ENCODE results near the gene SP1.

The SP1 gene

DNA sequence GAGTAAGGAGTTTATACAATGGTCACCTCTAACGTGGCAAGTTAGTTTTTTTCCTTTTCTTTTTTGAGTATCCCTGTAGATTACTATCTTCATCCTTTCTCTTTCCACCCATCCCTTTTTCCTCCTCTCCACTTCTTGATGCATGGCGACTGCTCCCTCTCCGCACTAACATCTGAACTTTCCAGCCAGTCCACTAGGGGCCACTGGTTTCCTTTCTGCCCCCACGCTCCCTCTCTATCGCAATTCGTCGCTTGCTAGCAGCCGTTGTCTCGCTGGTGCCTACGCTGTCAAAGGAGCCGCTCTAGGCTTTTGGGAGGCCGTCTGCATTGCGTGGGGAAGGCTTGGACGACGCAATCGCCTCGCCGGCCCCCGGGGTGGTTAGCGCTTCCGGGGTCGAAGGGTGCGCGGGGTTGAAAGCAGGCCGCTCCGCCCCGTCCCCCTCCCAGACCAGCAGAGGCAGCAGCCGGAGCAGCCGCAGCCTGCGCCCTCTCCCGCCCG is 71.7 kb downstream of the SP1 start, which contains the start of gene PCBP2:
Gene PCBP2, plus strand, starts transcription at position 442 of the 498 bp plus-strand sequence. CDS start 2,699 bp downstream, outside the sequence.
- DNase-seq (ENCODE audit: low spot score), result peak; percentile 98

DNA sequence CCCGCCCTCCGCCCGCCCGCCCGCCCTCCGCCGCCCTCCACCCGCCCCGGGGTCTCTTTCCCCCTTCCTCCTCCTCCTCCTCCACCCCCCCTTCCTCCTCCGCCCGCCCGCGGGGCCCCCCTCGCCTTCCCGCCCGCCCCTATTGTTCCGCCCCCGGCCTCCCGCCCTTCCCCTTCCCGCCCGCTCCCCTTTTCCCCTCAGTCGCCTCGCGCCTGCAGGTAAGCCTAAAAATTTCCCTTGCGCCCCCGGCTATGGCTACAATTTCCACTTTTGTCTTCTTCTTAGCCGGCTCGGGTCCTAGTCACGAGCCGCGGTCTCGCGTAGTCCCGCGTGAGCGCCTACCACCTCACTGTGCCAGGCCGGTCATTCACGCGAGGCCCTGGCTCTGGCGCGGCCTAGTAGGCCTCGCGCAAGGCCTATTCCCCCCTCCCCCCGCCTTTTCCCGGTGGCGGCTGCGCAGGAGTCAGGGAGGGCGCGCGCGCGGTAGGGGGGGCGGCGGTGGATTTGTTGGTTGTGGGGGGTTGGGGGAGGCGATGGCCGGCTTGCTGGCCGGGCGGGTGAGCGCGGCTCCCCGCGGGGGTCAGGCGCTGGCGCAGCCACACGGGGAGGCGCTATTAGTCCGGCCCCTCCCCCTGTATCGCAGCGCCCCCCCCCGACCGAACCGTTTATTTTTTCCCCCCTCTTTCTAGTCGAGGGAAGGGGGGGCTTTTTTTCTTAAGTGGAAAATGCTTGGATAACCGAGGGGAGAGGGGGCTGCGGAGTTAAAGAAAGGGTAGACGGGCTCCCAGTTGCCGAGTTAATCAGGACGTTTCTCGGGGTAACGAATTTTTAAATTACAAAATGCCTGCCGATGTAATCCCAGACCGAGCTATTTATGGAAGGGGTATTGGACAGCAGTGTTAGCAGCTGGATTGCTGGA is 72.4 kb downstream of the SP1 start:
- peak; percentile 79 for DNase-seq (ENCODE audit: low spot score)

DNA sequence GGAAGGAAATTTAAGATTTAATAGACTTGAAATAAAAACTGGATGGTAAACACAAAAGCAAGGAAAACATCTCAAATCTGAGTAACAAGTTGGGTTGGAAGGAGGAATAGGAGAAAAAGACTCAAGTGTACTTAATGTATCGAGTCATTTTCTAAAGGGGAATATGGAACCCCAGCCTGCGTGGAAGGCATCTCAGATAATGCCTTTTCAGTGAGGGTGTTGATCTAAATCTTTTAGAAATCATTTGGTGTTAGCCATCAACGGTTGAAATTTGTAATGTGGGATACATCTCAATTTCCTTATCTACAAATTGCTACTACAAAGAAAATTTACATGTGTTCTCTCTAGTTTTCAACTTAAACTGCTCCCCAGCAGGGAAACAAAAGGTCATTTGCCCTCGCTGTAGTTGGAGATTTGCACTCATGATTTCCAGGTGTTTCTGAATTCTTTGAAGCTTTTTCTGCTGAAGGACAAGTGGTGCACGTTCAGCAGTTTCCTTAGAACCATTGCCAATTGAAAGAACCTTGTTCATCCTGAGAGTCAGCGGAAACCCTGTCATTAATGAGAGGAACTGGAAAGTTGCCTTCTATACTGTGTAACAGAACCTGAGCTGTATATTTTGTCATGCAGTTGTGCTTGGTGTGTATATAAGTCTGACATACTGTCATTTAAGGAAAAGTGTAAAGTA is 74.1 kb downstream of the SP1 start:
- no peak for DNase-seq (ENCODE audit: low spot score)

DNA sequence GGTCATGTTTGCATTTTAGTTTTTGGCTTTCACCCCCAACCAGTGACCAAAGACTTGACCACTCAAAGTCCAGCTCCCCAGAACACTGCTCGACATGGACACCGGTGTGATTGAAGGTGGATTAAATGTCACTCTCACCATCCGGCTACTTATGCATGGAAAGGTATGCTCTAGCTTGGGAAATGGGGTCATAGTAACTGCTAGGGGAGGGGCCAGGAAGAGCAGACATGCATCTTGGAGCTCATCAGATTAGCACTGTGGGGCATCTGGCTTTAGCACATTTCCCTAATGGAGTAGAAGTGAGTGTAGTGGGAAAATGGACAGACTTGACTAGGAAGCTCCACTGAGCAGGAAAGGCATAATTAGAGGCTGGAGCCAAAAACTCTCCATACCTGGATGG is 74.7 kb downstream of the SP1 start:
- no peak for DNase-seq (ENCODE audit: low spot score)

DNA sequence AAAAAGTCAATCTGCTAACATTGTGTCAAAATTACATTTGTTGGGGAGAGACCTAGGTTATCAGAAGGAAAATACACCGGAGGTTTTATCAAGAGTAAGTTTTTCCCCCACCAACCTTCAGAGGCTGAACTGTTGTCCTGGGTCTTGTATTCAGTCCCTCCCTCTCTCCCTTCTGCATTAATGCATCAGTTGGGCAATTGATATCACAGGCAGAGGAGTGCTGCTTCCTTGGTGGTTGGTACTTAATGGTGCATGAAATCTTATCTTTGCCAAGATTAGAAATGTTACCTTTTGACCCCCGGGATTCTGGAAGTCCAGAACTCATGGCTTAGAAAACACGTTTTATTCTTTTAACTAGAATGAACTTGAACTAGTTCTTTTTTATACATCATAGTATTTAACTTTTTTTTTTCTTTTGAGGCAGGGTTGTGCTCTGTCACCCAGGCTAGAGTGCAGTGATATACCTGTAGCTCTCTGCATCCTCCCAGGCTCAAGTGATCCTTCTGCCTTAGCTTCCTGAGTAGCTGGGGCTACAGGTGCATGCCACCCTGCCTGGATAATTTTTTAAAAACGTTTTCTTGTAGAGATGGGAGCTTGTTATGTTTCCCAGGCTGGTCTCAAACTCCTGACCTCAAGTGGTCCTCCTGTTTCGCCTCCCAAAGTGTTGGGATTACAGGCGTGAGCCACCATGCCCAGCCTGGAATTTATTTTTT is 76.8 kb downstream of the SP1 start:
- no peak for DNase-seq (ENCODE audit: low spot score)

DNA sequence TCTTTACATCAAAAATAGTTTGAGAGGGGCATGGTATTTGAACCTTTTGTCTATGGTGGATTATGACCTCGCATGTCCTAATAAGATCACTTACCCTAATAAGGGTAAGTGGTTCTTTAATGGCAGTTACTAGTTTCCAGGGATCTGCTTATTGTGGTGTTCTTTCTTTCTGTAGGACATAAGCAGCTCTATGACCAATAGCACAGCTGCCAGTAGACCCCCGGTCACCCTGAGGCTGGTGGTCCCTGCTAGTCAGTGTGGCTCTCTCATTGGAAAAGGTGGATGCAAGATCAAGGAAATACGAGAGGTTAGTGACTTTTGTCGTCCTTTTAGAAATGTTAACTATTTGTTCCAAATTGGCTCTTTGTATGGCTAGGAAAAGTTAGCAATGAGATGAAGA is 79.1 kb downstream of the SP1 start:
- no peak for DNase-seq (ENCODE audit: low spot score)

DNA sequence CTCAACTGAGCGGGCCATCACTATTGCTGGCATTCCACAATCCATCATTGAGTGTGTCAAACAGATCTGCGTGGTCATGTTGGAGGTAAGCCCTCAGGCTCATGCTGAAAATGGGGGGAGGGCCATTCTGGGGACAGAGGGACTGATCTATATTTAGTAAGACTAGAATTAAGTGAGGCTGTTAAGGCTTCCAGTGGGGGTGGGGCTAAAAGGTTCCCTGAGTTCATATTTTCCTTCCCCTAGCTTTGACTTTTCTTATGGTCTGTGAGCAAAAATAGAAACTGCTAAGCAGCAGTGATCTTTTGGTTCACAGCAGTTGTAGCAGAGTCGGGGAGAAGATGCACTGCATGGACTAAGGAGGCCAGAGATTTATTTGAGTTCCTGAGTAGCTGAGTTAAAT is 81.1 kb downstream of the SP1 start:
- no peak for DNase-seq (ENCODE audit: low spot score)

DNA sequence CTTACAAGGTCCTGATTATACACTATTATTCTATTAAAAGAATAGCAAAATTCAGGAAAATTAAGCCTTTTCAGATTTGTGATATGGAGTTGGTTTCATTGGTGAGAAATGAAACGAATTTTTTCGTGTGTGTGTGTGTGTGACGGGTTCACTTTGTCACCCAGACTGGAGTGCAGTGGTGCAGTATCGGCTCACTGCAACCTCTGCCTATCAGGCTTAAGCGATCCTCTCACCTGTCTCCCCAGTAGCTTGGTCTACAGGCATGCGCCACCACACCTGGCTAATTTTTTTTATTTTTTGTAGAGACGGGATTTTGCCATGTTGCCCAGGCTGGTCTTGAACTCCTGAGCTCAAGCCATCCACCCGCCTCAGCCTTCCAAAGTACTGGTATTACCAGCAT is 81.6 kb downstream of the SP1 start:
- DNase-seq (ENCODE audit: low spot score), result no peak

DNA sequence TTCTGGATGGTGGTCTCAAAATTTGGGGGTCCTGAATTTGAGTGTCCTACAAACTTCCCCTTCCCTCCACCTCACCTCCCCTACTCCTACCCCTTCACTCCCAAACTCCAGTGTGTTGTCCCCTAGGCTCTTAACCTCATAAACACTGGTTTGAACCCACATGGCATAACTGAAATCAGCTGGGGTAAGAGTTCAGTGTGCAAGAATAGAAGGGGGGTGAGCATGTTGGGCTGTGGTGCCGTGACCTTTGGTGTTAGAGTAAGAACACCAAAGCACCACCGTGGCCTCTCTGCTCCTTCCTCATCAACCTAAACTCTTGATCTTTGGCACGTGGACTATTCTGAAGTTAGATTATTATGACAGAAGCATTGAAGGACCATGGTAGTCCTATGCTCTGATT is 83.0 kb downstream of the SP1 start:
- DNase-seq (ENCODE audit: low spot score), result no peak

DNA sequence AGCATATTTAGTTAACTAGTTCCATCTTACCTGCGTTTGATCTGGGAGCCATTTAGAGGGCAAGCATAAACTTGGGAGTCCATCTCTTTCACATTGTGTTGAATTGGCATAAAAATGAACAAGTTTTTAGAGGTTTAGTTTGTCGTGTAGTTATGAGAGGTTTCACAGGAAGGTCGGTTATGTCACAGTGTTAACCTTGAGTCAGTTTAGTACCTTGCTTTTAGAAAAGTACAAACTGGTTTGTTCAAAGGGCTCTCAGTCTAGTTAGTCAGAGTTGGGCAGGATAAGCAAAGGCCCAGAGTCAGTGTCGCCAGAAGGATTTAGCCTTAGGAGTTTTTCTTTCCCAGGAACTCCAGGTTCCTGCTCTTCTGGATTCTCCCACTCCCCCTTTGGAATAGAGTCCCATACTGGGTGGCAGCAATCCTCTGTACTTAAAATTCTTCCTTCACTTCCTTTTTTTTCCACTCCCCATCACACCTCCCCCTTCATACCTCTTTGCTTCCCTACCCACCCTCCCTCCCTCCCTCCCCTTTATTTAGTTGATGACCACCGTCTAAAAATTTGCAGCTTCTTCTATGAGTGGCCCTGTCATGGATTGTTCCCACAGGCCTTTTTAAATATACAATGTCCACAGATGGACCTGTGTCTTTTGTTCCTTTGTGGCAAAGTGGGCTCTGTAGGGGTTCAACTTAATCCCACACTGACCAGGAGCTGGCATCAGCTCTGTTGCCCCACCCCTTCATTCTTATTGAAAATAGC is 84.0 kb downstream of the SP1 start:
- DNase-seq (ENCODE audit: low spot score), result no peak

DNA sequence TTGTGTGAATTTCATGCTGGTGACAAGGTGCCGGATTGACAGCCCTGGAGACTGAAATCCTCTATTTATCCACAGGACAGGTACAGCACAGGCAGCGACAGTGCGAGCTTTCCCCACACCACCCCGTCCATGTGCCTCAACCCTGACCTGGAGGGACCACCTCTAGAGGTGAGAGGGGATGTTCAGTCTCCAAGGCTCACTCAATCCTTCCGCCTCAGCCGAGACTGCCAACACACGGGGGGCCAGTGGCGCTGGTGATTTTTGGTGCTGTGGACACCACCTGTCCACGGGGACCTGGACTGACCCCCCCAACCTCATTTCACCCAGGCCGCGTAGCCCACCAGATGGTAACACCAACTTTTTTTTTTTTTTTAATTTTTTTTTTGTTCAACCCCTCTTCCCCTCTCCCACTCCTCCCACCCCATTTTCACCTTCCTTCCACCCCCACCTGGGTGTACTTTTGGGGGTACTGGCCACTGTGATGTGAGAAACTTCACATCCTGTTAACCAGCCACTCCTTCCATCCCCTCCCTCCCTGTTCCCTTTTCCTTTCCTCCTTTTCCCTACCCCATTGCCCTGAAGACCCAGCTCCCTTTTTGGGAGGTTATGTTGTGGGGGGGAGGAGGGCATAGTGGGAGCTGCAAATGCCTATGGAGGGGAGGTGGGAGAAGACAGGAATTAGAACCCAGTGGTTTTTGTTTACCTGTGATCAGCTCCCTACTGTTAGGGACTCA is 84.9 kb downstream of the SP1 start:
- no peak for DNase-seq (ENCODE audit: low spot score)

DNA sequence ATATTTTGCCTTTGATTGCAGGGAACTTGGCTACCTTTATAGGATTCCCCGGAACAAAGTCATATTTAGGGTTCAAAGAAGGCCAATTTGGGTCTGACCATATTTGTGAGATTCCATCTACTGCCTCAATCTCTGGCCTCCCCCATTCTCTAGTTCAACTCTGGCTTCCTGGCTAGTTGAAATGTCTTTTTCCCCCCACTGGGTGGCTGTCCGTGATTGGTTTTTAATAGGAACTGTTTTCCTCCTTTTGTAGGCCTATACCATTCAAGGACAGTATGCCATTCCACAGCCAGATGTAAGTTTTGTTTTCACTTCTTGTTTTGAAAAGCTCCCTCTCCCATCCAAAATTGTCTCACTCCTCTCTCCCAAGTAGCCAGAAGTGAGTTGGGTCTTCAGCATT is 85.7 kb downstream of the SP1 start:
- no peak for DNase-seq (ENCODE audit: low spot score)

Measured in CD4-positive, alpha-beta T cell treated with Interleukin-15 for 4 hours (primary cell).